WTC11 (cell line): Measurements from ENCODE around the gene STRADA.

Experiments
- TF ChIP-seq, protein P1 (sequence below): sonication (generic); formaldehyde crosslinking; IDR thresholded peaks from 2 replicates; pipeline ENCODE4 v1.8.1; 2022; ENCODE audit warnings: mild to moderate bottlenecking, missing genetic modification reagents, moderate library complexity, borderline replicate concordance
- TF ChIP-seq, protein P2 (sequence below): fragments of 200-600 bp; IDR thresholded peaks from 2 replicates; pipeline ENCODE4 v1.8.0; 2022; ENCODE audit warnings: antibody characterized with exemption

DNA sequence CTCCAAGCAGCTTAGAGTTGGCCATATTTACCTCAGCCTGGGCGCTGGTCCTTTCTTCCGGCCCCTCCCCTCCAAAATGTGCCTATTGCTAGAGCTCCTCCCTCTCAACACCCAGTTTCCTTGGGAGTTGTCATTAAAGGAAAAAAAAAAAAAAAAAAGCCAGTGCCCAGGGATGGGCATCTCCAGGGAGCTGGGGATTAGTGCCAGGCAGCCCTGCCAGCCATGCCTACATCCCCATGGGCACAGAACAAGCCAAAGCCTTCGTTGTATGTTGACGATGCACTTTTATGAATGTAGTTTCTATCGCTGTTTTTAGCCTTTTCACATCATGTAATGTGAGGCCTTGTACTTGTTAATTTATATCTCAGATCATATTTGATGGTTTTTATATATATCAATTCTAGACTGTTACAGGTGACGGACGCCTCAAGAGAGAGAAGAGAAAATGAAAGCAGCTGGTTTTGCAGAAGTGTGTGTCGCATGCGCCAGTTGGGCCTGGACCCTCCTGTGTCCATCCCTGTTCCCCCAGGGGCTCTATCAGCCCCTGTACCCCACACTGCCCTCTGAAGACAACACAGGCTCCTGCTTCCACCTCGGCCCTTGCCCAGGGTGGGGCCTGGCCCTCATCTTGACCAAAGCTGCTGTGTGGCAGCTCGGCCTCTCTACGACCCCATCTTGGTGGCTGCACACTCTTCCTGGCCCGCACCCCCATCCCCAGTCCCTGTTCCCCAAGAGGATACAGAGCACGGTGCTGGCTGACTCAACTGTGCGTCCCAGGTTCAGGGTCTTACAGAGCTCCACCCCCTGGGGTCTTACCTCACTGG is 46.4 kb downstream of the STRADA start:
- TF ChIP-seq, protein P1, sequence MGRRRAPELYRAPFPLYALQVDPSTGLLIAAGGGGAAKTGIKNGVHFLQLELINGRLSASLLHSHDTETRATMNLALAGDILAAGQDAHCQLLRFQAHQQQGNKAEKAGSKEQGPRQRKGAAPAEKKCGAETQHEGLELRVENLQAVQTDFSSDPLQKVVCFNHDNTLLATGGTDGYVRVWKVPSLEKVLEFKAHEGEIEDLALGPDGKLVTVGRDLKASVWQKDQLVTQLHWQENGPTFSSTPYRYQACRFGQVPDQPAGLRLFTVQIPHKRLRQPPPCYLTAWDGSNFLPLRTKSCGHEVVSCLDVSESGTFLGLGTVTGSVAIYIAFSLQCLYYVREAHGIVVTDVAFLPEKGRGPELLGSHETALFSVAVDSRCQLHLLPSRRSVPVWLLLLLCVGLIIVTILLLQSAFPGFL (CRISPR knock-in tag): no peak
- TF ChIP-seq, protein P2, sequence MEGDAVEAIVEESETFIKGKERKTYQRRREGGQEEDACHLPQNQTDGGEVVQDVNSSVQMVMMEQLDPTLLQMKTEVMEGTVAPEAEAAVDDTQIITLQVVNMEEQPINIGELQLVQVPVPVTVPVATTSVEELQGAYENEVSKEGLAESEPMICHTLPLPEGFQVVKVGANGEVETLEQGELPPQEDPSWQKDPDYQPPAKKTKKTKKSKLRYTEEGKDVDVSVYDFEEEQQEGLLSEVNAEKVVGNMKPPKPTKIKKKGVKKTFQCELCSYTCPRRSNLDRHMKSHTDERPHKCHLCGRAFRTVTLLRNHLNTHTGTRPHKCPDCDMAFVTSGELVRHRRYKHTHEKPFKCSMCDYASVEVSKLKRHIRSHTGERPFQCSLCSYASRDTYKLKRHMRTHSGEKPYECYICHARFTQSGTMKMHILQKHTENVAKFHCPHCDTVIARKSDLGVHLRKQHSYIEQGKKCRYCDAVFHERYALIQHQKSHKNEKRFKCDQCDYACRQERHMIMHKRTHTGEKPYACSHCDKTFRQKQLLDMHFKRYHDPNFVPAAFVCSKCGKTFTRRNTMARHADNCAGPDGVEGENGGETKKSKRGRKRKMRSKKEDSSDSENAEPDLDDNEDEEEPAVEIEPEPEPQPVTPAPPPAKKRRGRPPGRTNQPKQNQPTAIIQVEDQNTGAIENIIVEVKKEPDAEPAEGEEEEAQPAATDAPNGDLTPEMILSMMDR: no peak
